ENCODE results near the gene PDIA6.
A peak's percentile ranks its signal among the peaks of the same experiment; 100 is the strongest.
"Not testable (repeated sequence)": the region's sequence is repeated elsewhere in the genome, so short reads cannot be mapped to it uniquely, and the experiment has no call there.

PDIA6 gene

GRCh38 chr2:10820562-10820961 lies 8.0 kb upstream of the PDIA6 start:
- WGBS, 2 experiments (ENCODE audit: insufficient coverage in 2 of 2): 78 to 94% methylated on average over 3 to 6 of the region's 8 CpGs

DNA sequence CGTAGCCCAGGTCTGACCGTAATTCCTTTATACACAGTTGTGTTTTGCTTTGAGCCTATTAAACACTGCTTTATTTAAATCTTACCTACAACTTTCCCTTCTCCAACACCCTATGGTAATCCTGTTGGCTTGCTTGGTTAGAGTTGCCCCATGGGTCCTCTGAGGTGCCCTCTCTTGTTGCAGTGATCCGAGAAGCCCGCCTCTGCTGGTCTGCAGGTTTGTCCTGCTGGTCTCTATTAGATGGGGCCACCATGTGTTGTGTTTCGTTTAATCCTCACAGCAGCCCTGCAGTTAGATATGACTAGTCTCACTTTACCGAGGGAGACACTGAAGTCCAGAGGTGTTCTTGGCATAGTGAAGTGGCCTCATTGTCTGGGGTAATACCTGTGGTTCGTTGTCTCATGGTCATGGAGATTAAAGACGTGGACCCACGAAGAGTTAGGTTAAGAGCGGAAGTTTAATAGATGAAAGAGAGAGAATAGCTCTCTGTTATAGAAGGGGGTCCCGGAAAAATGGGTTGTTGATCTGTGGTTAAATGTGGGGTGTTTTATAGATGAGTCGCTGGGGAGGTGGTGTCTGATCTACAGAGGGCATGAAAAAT lies 7.2 kb upstream of the PDIA6 start:
- WGBS, 2 experiments (ENCODE audit: insufficient coverage in 2 of 2): 94 to 95% methylated on average over 9 to 11 of the region's 12 CpGs
- no peaks in the 10 kb centered on the region for H3K36me3 ChIP-seq (ENCODE audit: control insufficient read depth, insufficient read depth, low read length)
- no peaks in the 10 kb centered on the region for H3K9me3 ChIP-seq (ENCODE audit: control insufficient read depth, low read length)
- H3K4me1 ChIP-seq (ENCODE audit: control insufficient read depth, insufficient read depth, low read length, poor library complexity, severe bottlenecking): peaks cover 2% of the 10 kb centered on the region
- H3K4me3 ChIP-seq (ENCODE audit: extremely low read depth, insufficient read depth, low read length, poor library complexity, severe bottlenecking): no peak overlapping the region
- no peak overlapping the region for H3K27ac ChIP-seq (ENCODE audit: low read depth, low read length, severe bottlenecking)

More at GRCh38 chr2:10820562-10820961, 8.0 kb upstream of the PDIA6 start:
- Histone ChIP-seq H3K9me3 (ENCODE audit: control insufficient read depth, low read length) (no peaks in the 10 kb centered on the region), H3K4me1 (ENCODE audit: control insufficient read depth, insufficient read depth, low read length, poor library complexity, severe bottlenecking) (no peaks in the 10 kb centered on the region), H3K4me3 (ENCODE audit: extremely low read depth, insufficient read depth, low read length, poor library complexity, severe bottlenecking) (no peak overlapping the region), H3K36me3 (ENCODE audit: control insufficient read depth, insufficient read depth, low read length) (no peaks in the 10 kb centered on the region), H3K27ac (ENCODE audit: low read depth, low read length, severe bottlenecking) (no peak overlapping the region)

DNA sequence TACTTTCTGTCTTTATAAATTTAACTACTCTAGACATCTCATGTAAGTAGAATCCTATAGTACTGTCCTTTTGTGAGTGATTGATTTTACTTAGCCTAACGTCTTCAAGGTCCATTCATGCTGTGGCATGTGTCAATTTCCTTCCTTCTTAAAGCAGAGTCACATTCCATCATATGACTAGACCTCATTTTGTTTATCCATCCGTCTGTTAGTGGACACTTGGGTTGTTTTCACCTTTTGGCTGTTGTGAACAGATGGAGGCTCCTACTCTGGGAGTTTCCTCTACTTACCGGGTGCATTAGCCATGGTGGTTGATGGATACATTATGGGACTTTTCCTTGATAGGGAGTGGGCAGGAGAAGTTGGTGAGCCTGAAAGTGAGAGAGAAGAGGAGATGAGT lies 6.4 kb upstream of the PDIA6 start:
- H3K4me1 ChIP-seq (ENCODE audit: control insufficient read depth, insufficient read depth, low read length, poor library complexity, severe bottlenecking): peaks cover 7% of the 10 kb centered on the region
- no peaks in the 10 kb centered on the region for H3K36me3 ChIP-seq (ENCODE audit: control insufficient read depth, insufficient read depth, low read length)
- H3K4me3 ChIP-seq (ENCODE audit: extremely low read depth, insufficient read depth, low read length, poor library complexity, severe bottlenecking): no peak overlapping the region
- H3K27ac ChIP-seq (ENCODE audit: low read depth, low read length, severe bottlenecking): no peak overlapping the region
- 100% methylated on average over 1 to 2 of the region's 3 CpGs for WGBS, 2 experiments (ENCODE audit: insufficient coverage in 2 of 2)
- H3K9me3 ChIP-seq (ENCODE audit: control insufficient read depth, low read length): no peaks in the 10 kb centered on the region

DNA sequence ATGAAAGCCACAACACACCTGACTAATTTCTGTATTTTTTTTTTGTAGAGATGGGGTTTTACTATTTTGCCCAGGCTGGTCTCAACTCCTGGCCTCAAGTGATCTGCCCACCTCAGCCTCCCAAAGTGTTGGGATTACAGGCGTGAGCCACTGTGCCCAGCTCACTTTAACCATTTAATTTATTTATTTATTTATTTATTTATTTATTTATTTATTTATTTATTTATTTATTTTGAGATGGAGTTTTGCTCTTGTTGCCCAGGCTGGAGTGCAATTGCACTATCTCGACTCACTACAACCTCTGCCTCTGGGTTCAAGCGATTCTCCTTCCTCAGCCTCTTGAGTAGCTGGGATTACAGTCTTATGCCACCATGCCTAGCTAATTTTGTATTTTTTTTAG lies 5.7 kb upstream of the PDIA6 start:
- not testable (repeated sequence) for H3K27ac ChIP-seq (ENCODE audit: low read depth, low read length, severe bottlenecking); H3K4me1 ChIP-seq (ENCODE audit: control insufficient read depth, insufficient read depth, low read length, poor library complexity, severe bottlenecking); H3K4me3 ChIP-seq (ENCODE audit: extremely low read depth, insufficient read depth, low read length, poor library complexity, severe bottlenecking); H3K36me3 ChIP-seq (ENCODE audit: control insufficient read depth, insufficient read depth, low read length); H3K9me3 ChIP-seq (ENCODE audit: control insufficient read depth, low read length)
- WGBS, 2 experiments (ENCODE audit: insufficient coverage in 2 of 2): 100% methylated on average over 1 of the region's 3 CpGs; no CpG with 5 or more reads in 1 of the 2 experiments

GRCh38 chr2:10817413-10817812 lies 4.8 kb upstream of the PDIA6 start:
- Histone ChIP-seq H3K27ac (ENCODE audit: low read depth, low read length, severe bottlenecking) (no peak overlapping the region), H3K4me1 (ENCODE audit: control insufficient read depth, insufficient read depth, low read length, poor library complexity, severe bottlenecking) (peaks cover 7% of the 10 kb centered on the region), H3K9me3 (ENCODE audit: control insufficient read depth, low read length) (no peaks in the 10 kb centered on the region), H3K4me3 (ENCODE audit: extremely low read depth, insufficient read depth, low read length, poor library complexity, severe bottlenecking) (no peak overlapping the region), H3K36me3 (ENCODE audit: control insufficient read depth, insufficient read depth, low read length) (no peaks in the 10 kb centered on the region)
- 100% methylated on average over 1 of the region's 5 CpGs; no CpG with 5 or more reads in 1 of the 2 experiments for WGBS, 2 experiments (ENCODE audit: insufficient coverage in 2 of 2)

DNA sequence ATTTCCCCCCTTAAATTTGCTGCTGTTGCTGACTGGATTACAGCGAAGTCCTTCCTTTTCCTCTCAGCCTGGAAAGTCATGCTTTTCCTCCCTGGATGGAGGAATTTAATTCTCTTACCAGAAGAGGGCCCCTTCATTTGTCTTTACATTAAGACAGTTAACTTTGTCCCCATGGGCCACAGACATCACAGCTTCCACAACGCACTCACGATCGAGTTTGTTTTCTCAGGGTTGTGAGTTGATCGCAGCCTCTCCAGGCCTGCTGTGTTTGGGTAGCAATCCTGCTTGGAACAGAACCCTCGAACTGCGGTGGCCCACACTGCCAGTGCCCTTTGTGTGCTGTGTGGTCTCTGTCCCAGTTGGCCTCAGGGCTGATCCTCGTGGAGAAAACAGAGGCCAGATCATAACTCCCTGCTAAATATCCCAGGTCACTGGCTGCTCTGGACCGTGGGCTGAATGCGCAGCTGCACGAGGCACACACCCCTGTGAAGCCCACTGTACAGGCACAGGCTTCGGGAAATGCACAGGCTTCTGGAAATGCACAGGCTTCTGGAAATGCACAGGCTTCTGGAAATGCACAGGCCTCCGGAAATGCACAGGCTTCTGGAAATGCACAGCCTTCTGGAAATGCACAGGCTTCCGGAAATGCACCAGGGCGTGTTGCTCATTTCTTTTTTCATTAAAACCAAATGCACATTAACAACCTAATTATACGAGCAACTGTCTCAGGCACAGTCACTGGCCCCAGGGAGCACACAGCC lies 2.2 kb upstream of the PDIA6 start:
- peaks cover 2% of the 10 kb centered on the region for H3K36me3 ChIP-seq (ENCODE audit: control insufficient read depth, insufficient read depth, low read length)
- whole genome bisulfite sequencing, 2 experiments (ENCODE audit: insufficient coverage in 2 of 2): 76% methylated on average over 13 to 14 of the region's 16 CpGs
- no peaks in the 10 kb centered on the region for H3K9me3 ChIP-seq (ENCODE audit: control insufficient read depth, low read length)
- H3K4me1 ChIP-seq (ENCODE audit: control insufficient read depth, insufficient read depth, low read length, poor library complexity, severe bottlenecking): peaks cover 7% of the 10 kb centered on the region
- H3K4me3 ChIP-seq (ENCODE audit: extremely low read depth, insufficient read depth, low read length, poor library complexity, severe bottlenecking): no peak overlapping the region
- H3K27ac ChIP-seq (ENCODE audit: low read depth, low read length, severe bottlenecking): peak overlapping the region; percentile 36

- Histone ChIP-seq H3K4me1 (ENCODE audit: control insufficient read depth, insufficient read depth, low read length, poor library complexity, severe bottlenecking) (peaks cover 7% of the 10 kb centered on the region), H3K27ac (ENCODE audit: low read depth, low read length, severe bottlenecking) (peak overlapping the region; percentile 36), H3K9me3 (ENCODE audit: control insufficient read depth, low read length) (no peaks in the 10 kb centered on the region), H3K36me3 (ENCODE audit: control insufficient read depth, insufficient read depth, low read length) (peaks cover 2% of the 10 kb centered on the region), H3K4me3 (ENCODE audit: extremely low read depth, insufficient read depth, low read length, poor library complexity, severe bottlenecking) (no peak overlapping the region)
- WGBS, 2 experiments (ENCODE audit: insufficient coverage in 2 of 2): 56 to 57% methylated on average over 8 to 10 of the region's 10 CpGs
These were observed 1.6 kb upstream of the PDIA6 start for GRCh38 chr2:10814142-10814541.

- H3K4me3 ChIP-seq (ENCODE audit: extremely low read depth, insufficient read depth, low read length, poor library complexity, severe bottlenecking): peak overlapping the region; percentile 77
- WGBS, 2 experiments (ENCODE audit: insufficient coverage in 2 of 2): 66 to 70% methylated on average over 27 to 32 of the region's 37 CpGs
These were observed 866 bp upstream of the PDIA6 start for GRCh38 chr2:10813163-10814138.

GRCh38 chr2:10811517-10811916 lies 1.1 kb downstream of the PDIA6 start:
- Histone ChIP-seq H3K4me1 (ENCODE audit: control insufficient read depth, insufficient read depth, low read length, poor library complexity, severe bottlenecking) (peaks cover 11% of the 10 kb centered on the region), H3K36me3 (ENCODE audit: control insufficient read depth, insufficient read depth, low read length) (peaks cover 20% of the 10 kb centered on the region), H3K4me3 (ENCODE audit: extremely low read depth, insufficient read depth, low read length, poor library complexity, severe bottlenecking) (peak overlapping the region; percentile 77), H3K27ac (ENCODE audit: low read depth, low read length, severe bottlenecking) (no peak overlapping the region), H3K9me3 (ENCODE audit: control insufficient read depth, low read length) (no peaks in the 10 kb centered on the region)
- 1 to 2% methylated on average over 14 of the region's 14 CpGs for WGBS, 2 experiments (ENCODE audit: insufficient coverage in 2 of 2)

More at GRCh38 chr2:10813163-10814138, 866 bp upstream of the PDIA6 start:
- H3K36me3 ChIP-seq (ENCODE audit: control insufficient read depth, insufficient read depth, low read length); H3K4me1 ChIP-seq (ENCODE audit: control insufficient read depth, insufficient read depth, low read length, poor library complexity, severe bottlenecking); H3K27ac ChIP-seq (ENCODE audit: low read depth, low read length, severe bottlenecking); H3K9me3 ChIP-seq (ENCODE audit: control insufficient read depth, low read length): not testable (repeated sequence)
